GM23248 (cell line): ENCODE data around the gene LMX1B.

Source experiments
- EZH2 ChIP-seq: fragments of 200-600 bp; sonication (generic); IDR thresholded peaks from 2 replicates; pipeline ENCODE4 v1.6.1; 2018; ENCODE audit warnings: antibody characterized with exemption, mild to moderate bottlenecking; ENCODE audit not compliant: insufficient read depth, poor library complexity, severe bottlenecking
- EZH2phosphoT487 ChIP-seq: fragments of 200-600 bp; sonication (generic); IDR thresholded peaks from 2 replicates; pipeline ENCODE4 v1.6.1; 2018; ENCODE audit warnings: antibody characterized with exemption, moderate library complexity, mild to moderate bottlenecking, low read depth; ENCODE audit not compliant: insufficient read depth

- no peak for TF ChIP-seq EZH2
- TF ChIP-seq EZH2phosphoT487 = no peak
These were observed 5.8 kb downstream of the LMX1B start for GRCh38 chr9:126619361-126620135.
